GM19099 (cell line): ENCODE data around the gene CT47C1.

ENCODE experiments used
- POLR2A ChIP-seq: IDR thresholded peaks from 3 replicates; pipeline ENCODE4 v1.6.1; 2011; ENCODE audit warnings: low read depth; ENCODE audit not compliant: insufficient read length; ENCODE audit errors: extremely low read depth

Gene CT47C1

DNA sequence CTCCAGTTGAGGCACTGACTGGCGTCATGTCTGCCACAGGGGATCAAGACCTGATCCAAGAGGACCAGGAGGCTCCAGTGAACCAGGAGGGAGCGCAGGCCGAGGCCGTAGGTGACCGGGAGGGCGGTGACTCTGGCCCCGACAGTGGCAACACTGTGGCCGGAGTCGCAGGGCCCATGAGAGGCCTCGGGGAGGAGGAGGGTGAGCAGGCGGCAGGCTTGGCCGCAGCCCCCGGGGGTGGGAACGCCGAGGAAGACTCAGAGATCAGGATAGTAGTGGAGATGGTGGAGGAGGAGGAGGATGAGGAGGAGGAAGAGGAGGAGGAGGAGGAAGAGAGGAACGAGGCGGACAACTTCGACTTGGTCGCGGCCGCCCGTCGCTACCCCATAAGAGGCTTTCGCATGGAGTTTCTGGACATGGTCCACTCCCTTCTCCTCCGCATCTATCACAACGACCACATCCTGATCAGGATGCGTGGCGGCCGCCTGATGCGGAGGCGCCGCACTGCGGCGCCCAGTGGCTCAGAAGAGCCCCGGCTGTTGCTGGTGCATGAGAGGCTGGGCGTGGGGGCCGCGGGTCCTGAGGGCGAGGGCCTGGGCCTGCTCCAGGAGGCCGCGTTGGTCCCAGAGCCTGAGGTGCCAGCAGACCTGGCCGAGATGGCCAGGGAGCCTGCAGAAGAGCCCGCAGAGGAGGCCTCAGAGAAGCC is 560 bp downstream of the CT47C1 start:
- TF ChIP-seq POLR2A = no peak

GRCh38 chrX:119073911-119074310 is 1.1 kb downstream of the CT47C1 start:
- TF ChIP-seq POLR2A = no peak

GRCh38 chrX:119075270-119076025 is 2.7 kb downstream of the CT47C1 start:
- TF ChIP-seq POLR2A = no peak

DNA sequence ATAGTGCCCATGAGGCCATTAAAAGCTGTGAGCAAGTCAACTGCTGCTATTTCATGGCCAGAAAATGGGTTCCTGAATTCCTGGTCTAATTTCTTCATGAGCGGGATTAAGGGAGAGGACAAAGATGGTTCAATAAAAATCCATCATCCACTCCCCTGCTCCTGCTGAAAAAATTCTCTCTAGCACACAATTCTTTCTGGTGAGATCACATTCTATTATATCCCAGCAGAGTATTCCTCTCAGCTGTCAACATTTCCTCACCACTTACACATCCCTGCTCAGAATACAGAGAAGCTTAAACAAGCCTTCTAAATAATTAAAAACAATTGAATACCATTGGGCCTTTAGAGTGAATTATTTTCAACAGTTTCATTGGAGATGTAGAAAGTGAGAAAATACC is 9.5 kb downstream of the CT47C1 start:
- TF ChIP-seq POLR2A = no peak

GRCh38 chrX:119084766-119085165 is 12.0 kb downstream of the CT47C1 start:
- TF ChIP-seq POLR2A = no peak

- TF ChIP-seq POLR2A = no peak
These were observed 14.3 kb downstream of the CT47C1 start for GRCh38 chrX:119087121-119087520.

- no peak for TF ChIP-seq POLR2A
These were observed 16.8 kb downstream of the CT47C1 start for GRCh38 chrX:119089619-119090018.

DNA sequence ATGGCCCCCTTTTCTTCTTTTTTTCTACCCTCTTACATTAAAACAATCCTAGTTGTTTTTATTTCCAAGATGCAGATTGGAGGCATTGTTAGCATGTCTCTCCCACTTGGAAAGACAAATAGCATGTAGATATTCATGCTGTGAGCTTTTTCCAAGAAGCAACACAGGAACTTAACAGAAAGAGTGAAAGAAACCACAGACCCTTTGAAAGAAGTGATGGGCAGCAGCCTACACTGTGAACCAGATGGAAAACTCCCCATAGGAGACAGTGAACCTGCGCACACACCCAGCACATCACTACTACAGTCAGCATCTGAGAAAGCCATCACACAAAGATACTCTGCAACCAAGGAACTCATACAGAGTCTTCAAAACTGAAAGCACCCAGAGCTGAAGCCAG is 17.8 kb downstream of the CT47C1 start:
- TF ChIP-seq POLR2A = no peak

GRCh38 chrX:119093991-119094735 is 21.4 kb downstream of the CT47C1 start:
- no peak for TF ChIP-seq POLR2A

DNA sequence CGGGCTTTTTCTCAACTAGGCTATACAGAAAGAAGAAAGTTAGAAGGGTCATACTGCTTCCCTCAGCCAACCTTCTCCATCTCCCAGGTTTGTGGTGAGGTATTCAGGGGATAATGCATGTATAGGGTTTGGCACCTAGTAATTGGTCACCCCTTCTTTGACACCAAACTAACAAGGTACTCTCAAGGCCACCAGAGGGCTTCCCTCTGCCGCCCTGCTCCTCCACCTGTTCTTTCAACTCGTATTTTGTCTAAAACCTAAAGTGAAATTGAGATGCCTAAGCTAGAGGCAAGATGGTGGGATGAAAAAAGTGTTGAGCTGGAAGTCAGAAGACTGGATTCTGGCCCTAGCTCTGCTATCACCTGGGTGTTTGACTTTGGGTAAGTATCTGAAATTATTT is 22.0 kb downstream of the CT47C1 start:
- TF ChIP-seq POLR2A = no peak

DNA sequence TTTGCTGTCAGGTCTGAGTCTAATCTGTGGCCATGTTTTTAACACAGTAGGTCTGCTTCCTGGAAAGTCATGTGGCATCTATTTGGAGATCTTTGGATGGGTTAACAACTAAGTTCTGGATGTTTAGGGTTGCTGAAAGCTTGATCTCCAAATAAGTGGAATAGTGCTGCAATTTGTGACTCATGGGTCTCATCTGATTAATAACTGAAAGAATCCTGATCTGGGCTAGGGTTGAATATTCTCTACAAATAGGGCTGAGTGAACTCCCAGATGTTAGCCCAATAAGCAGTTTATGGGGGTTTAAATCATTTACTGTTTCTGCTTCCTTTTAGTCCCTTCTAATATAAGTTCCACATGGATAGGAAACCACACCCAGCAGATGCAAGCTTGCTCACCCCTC is 23.1 kb downstream of the CT47C1 start:
- TF ChIP-seq POLR2A = no peak

- no peak for TF ChIP-seq POLR2A
These were observed 28.4 kb downstream of the CT47C1 start for GRCh38 chrX:119101168-119101567.

DNA sequence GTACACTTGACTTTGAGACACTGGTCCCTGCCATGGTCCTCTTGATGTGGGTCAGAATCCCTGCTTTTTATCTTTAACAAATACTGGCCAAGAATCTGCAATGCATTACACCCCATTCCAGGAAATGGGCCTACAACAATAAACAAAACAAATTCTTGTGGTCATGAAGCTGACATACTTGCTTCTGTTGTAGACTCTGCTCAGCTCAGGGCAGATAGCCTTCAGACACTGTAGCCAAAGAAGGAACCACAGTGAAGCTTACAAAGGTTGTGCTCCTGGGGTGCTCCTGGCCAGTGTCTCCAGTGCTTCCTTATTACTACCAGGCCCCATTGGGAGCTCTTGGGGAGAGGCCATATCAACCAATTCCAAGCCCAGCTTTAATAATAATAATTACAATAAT is 33.0 kb downstream of the CT47C1 start:
- no peak for TF ChIP-seq POLR2A

GRCh38 chrX:119107206-119107605 is 34.4 kb downstream of the CT47C1 start:
- no peak for TF ChIP-seq POLR2A

DNA sequence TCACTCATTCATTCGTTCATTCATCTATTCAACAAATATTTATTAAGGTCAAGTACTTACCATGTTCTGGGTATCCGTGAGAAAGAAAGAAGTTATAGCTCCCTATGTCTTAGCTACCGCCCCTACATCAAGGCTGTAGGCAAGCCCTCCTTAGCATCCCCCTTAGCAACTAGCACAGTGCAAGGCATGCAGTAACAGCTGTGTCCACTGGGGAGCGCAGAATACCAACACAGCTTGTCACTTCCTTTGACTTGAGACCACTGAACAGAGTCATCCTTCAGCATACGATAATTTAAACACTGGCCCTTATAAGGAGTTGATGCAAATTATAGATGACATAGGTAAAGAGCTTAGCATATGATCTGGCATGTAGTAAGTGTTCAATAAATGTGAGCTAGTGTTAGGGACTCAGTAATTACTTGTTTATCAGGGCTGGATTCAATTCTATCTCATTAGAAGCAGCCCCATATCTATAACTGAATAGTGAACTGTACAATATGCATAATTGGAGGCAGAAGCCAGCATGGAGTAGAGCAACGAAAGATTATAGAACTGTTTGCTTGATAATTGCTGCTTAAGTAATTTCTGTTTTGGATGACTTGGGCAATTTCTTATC is 46.1 kb downstream of the CT47C1 start:
- no peak for TF ChIP-seq POLR2A
